Thymus (tissue), 11 donors: Measurements from ENCODE around the gene NAXD. TPM values are rescaled to one million over a fixed set of nuclear protein-coding genes. Genes with fewer than 3 reads are reported as not detected.
A peak's percentile ranks its signal among the peaks of the same experiment; 100 is the strongest.

ENCODE experiments used
- DNase-seq, 9 donors: peaks; one replicate each; pipeline ENCODE4 v3.0.0-alpha.2; 2013; ENCODE audit warnings: low spot score in 9 of 9, low read depth in 6 of 9, missing footprints in 1 of 9
- H3K27ac ChIP-seq, 2 donors: one replicate each; pipeline ENCODE4 v1.5.1; 2013; ENCODE audit warnings: control low read depth in 1 of 2, low read depth in 1 of 2, low read length in 1 of 2, mild to moderate bottlenecking in 1 of 2, moderate library complexity in 1 of 2
- H3K27me3 ChIP-seq, 2 donors: one replicate each; pipeline ENCODE4 v1.5.1; 2013; ENCODE audit warnings: low read length in 1 of 2; ENCODE audit not compliant: control insufficient read depth in 2 of 2, insufficient read depth in 1 of 2
- H3K36me3 ChIP-seq, 2 donors: one replicate each; pipeline ENCODE4 v1.5.1; 2013; ENCODE audit warnings: low read length in 1 of 2, mild to moderate bottlenecking in 1 of 2, moderate library complexity in 1 of 2; ENCODE audit not compliant: control insufficient read depth in 2 of 2, insufficient read depth in 2 of 2
- H3K4me1 ChIP-seq, 2 donors: one replicate each; pipeline ENCODE4 v1.5.1; 2013; ENCODE audit warnings: low read length in 2 of 2; ENCODE audit not compliant: control insufficient read depth in 2 of 2, insufficient read depth in 2 of 2
- H3K4me3 ChIP-seq, 2 donors: one replicate each; pipeline ENCODE4 v1.5.1; 2013; ENCODE audit warnings: low read length in 2 of 2, control low read depth in 1 of 2, mild to moderate bottlenecking in 1 of 2
- H3K9me3 ChIP-seq, 2 donors: one replicate each; pipeline ENCODE4 v1.5.1; 2013; ENCODE audit warnings: low read length in 1 of 2, mild to moderate bottlenecking in 1 of 2; ENCODE audit not compliant: control insufficient read depth in 2 of 2, insufficient read depth in 1 of 2
- WGBS: extraction: QIAGEN DNeasy Blood & Tissue Kit; methylation state at CpG from one replicate; pipeline ENCODE4 v1.1.7; 2013; 5-methylcytosine and 5-hydroxymethylcytosine counted together
- polyA plus RNA-seq: library from polyadenylated mRNA; stranded (reverse); fragments of 200-250 nt; gene quantifications from one replicate; pipeline ENCODE4 v1.2.3, GENCODE V29; 2013
- total RNA-seq: library from RNA; stranded (reverse); fragments of 120-200 nt; gene quantifications from one replicate; pipeline ENCODE4 v1.2.4, GENCODE V29; 2013
- donor health status: healthy.

NAXD gene
- total and polyA plus RNA-seq, 2 donors = 15.8 to 50.4 TPM

GRCh38 chr13:110676595-110677587 is 61.5 kb downstream of the NAXD start:
- no peak overlapping the region for H3K4me3 ChIP-seq

GRCh38 chr13:110677731-110678545 is 62.6 kb downstream of the NAXD start:
- Histone ChIP-seq H3K27ac (no peak overlapping the region), H3K9me3 (no peaks in the 10 kb centered on the region), H3K4me3 (no peak overlapping the region), H3K4me1 (no peaks in the 10 kb centered on the region), H3K27me3 (no peaks in the 10 kb centered on the region), H3K36me3 (peaks cover 31 to 45% of the 10 kb centered on the region in 2 donors)
- DNase-seq = no peak
- 96% methylated on average over 28 of the region's 28 CpGs for WGBS

More at GRCh38 chr13:110676595-110677587, 61.5 kb downstream of the NAXD start:
- Histone ChIP-seq H3K27ac (peak overlapping the region in 1 of 2 donors; percentile 13), H3K9me3 (no peaks in the 10 kb centered on the region), H3K36me3 (peaks cover 24 to 37% of the 10 kb centered on the region in 2 donors), H3K27me3 (no peaks in the 10 kb centered on the region), H3K4me1 (no peaks in the 10 kb centered on the region)
- no peak for DNase-seq
- WGBS = 95% methylated on average over 28 of the region's 28 CpGs

GRCh38 chr13:110680852-110681251 is 65.5 kb downstream of the NAXD start:
- Histone ChIP-seq H3K27me3 (no peaks in the 10 kb centered on the region), H3K9me3 (no peaks in the 10 kb centered on the region), H3K27ac (no peak overlapping the region), H3K4me3 (no peak overlapping the region), H3K4me1 (no peaks in the 10 kb centered on the region), H3K36me3 (peaks cover 39 to 59% of the 10 kb centered on the region in 2 donors)
- peak in 1 of 9 donors; percentile 31 for DNase-seq
- 97% methylated on average over 7 of the region's 7 CpGs for WGBS

GRCh38 chr13:110681868-110682550 is 66.7 kb downstream of the NAXD start:
- Histone ChIP-seq H3K4me1 (no peaks in the 10 kb centered on the region), H3K27me3 (no peaks in the 10 kb centered on the region), H3K9me3 (no peaks in the 10 kb centered on the region), H3K4me3 (no peak overlapping the region), H3K27ac (no peak overlapping the region), H3K36me3 (peaks cover 37 to 58% of the 10 kb centered on the region in 2 donors)
- WGBS = 91% methylated on average over 15 of the region's 15 CpGs
- DNase-seq = no peak

GRCh38 chr13:110682746-110683145 is 67.4 kb downstream of the NAXD start:
- Histone ChIP-seq H3K9me3 (no peaks in the 10 kb centered on the region), H3K27ac (no peak overlapping the region), H3K36me3 (peaks cover 39 to 54% of the 10 kb centered on the region in 2 donors), H3K27me3 (no peaks in the 10 kb centered on the region), H3K4me3 (no peak overlapping the region), H3K4me1 (no peaks in the 10 kb centered on the region)
- WGBS = 94% methylated on average over 12 of the region's 12 CpGs
- DNase-seq = no peak

- 96% methylated on average over 5 of the region's 5 CpGs for WGBS
- Histone ChIP-seq H3K27ac (no peak overlapping the region), H3K9me3 (no peaks in the 10 kb centered on the region), H3K4me3 (no peak overlapping the region), H3K36me3 (peaks cover 42 to 55% of the 10 kb centered on the region in 2 donors), H3K27me3 (no peaks in the 10 kb centered on the region), H3K4me1 (no peaks in the 10 kb centered on the region)
- DNase-seq = peak in 2 of 9 donors; percentile 10 to 43
Observed at GRCh38 chr13:110683203-110683883, 68.0 kb downstream of the NAXD start.

GRCh38 chr13:110683921-110684320 is 68.6 kb downstream of the NAXD start:
- Histone ChIP-seq H3K27me3 (no peaks in the 10 kb centered on the region), H3K4me1 (no peaks in the 10 kb centered on the region), H3K4me3 (no peak overlapping the region), H3K9me3 (no peaks in the 10 kb centered on the region), H3K27ac (no peak overlapping the region), H3K36me3 (peaks cover 42 to 49% of the 10 kb centered on the region in 2 donors)
- DNase-seq = no peak
- 98% methylated on average over 5 of the region's 5 CpGs for WGBS

GRCh38 chr13:110684388-110685056 is 69.2 kb downstream of the NAXD start:
- WGBS = 98% methylated on average over 8 of the region's 8 CpGs
- H3K4me3 ChIP-seq = no peak overlapping the region
- DNase-seq = no peak
- no peak overlapping the region for H3K27ac ChIP-seq
- H3K4me1 ChIP-seq = no peaks in the 10 kb centered on the region
- peaks cover 41 to 53% of the 10 kb centered on the region in 2 donors for H3K36me3 ChIP-seq
- no peaks in the 10 kb centered on the region for H3K9me3 ChIP-seq
- H3K27me3 ChIP-seq = no peaks in the 10 kb centered on the region
